Dendritic cell treated with granulocyte-macrophage colony-stimulating factor and Interleukin-4, amounts not matched to agents 40 ng/mL and 50 ng/mL, for 4 days (primary cell): Measurements from ENCODE around the gene CDH2.

ENCODE experiments used
- H3K27ac Mint-ChIP-seq: one replicate; pipeline ENCODE4 v1.8.0; 2022; ENCODE audit warnings: mild to moderate bottlenecking, mixed read lengths
- H3K27me3 Mint-ChIP-seq: one replicate; pipeline ENCODE4 v1.8.0; 2022; ENCODE audit warnings: mild to moderate bottlenecking, mixed read lengths
- H3K36me3 Mint-ChIP-seq: one replicate; pipeline ENCODE4 v1.8.0; 2022; ENCODE audit warnings: low read depth, mixed read lengths
- H3K4me1 Mint-ChIP-seq: one replicate; pipeline ENCODE4 v1.8.0; 2022; ENCODE audit warnings: low read depth, mixed read lengths
- H3K4me3 Mint-ChIP-seq: one replicate; pipeline ENCODE4 v1.8.0; 2022; ENCODE audit warnings: mild to moderate bottlenecking, moderate library complexity, mixed read lengths
- H3K9me3 Mint-ChIP-seq: one replicate; pipeline ENCODE4 v1.8.0; 2022; ENCODE audit warnings: mixed read lengths
- intact Hi-C: fragments of 100-400 bp; cut with micrococcal nuclease; formaldehyde crosslinking; loops from one replicate; pipeline ENCODE4 v1.15.0; 2022

CDH2 gene

DNA sequence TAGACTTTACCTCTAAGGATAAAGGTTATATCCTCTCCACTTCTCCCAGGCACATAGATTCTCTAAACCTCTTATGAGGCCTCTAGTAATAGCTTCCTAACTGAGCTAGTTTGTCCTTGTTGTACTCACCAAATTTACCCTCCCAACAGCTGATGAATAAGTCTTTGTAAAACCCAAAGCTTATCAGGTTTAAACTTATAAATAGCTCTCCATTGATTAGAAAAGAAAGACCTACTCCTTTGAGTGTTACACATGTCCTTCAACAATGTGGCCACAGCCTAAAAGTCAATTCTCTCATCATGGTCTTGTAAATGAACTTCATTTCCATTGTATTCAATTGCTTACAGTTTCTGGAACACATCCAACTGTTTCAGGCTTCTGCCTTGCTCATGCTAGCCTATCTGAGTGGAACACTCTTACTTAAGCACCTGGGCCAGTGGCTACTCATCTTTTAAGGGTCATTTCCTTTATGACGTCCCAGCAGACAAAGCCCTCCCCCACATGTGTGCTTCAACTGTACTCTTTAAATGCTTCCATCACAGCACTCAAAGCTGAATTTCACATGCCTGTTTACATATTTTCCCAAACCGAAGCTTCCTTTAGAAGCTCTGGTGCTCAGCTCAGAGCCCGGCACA lies 131.6 kb downstream of the CDH2 start:
- Mint-ChIP-seq H3K4me1 (no peaks in the 10 kb centered on the region), H3K27ac (no peak overlapping the region), H3K4me3 (no peak overlapping the region), H3K27me3 (no peaks in the 10 kb centered on the region), H3K9me3 (no peaks in the 10 kb centered on the region), H3K36me3 (no peaks in the 10 kb centered on the region)
- intact Hi-C loops: no loop called here

- Mint-ChIP-seq H3K36me3 (no peaks in the 10 kb centered on the region), H3K4me3 (no peak overlapping the region), H3K27me3 (no peaks in the 10 kb centered on the region), H3K4me1 (peaks cover 2% of the 10 kb centered on the region), H3K9me3 (no peaks in the 10 kb centered on the region), H3K27ac (no peak overlapping the region)
- intact Hi-C loops: no loop called here
Measured at GRCh38 chr18:28044036-28044435, 132.9 kb downstream of the CDH2 start.

DNA sequence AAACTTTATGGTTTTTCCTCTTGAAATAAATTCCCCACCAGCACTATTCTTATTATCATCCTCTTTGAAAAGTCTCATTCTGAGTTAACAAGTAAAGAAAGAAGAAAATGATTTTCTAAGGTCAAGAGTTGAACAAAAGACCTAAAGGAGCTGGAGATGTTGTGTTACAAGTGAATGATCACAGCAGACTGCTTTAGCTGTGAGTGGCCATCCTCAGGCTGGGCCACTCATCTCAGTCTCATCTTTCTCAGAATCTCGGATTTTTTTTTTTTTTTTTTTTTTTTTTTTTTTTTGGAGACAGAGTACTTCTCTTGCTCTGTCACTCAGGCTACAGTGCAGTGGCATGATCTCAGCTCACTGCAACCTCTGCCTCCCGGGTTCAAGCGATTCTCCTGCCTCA lies 133.3 kb downstream of the CDH2 start:
- Mint-ChIP-seq H3K36me3 (no peaks in the 10 kb centered on the region), H3K4me3 (no peak overlapping the region), H3K4me1 (peaks cover 5% of the 10 kb centered on the region), H3K27ac (no peak overlapping the region), H3K9me3 (no peaks in the 10 kb centered on the region), H3K27me3 (no peaks in the 10 kb centered on the region)
- intact Hi-C loops: no loop called here

DNA sequence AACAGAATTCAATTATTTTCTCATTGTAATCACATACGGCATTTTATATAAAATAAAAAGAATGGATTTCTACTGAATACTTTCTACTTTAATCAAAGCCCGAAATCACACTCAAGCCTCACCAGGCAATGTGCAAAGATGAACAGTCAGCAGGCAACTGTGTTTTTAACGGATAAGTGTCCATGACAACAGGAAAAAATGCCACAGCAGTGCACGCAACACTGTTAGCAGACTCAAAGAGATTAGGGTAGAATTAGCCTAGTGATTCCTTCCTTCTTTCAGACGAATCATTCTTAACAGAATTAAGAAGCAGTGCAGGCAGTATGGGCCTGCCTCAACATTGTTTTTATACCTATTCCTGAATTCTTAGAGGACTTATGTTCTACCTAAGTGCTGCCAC lies 135.6 kb downstream of the CDH2 start:
- no peaks in the 10 kb centered on the region for H3K27me3 Mint-ChIP-seq
- no peak overlapping the region for H3K27ac Mint-ChIP-seq
- H3K36me3 Mint-ChIP-seq: no peaks in the 10 kb centered on the region
- intact Hi-C loops: no loop called here
- H3K4me1 Mint-ChIP-seq: peaks cover 5% of the 10 kb centered on the region
- no peaks in the 10 kb centered on the region for H3K9me3 Mint-ChIP-seq
- no peak overlapping the region for H3K4me3 Mint-ChIP-seq

- H3K9me3 Mint-ChIP-seq: no peaks in the 10 kb centered on the region
- no peak overlapping the region for H3K27ac Mint-ChIP-seq
- no peaks in the 10 kb centered on the region for H3K36me3 Mint-ChIP-seq
- peaks cover 5% of the 10 kb centered on the region for H3K4me1 Mint-ChIP-seq
- intact Hi-C loops: no loop called here
- H3K4me3 Mint-ChIP-seq: no peak overlapping the region
- no peaks in the 10 kb centered on the region for H3K27me3 Mint-ChIP-seq
Measured at GRCh38 chr18:28040716-28041115, 136.2 kb downstream of the CDH2 start.

GRCh38 chr18:28040211-28040610 lies 136.7 kb downstream of the CDH2 start:
- H3K9me3 Mint-ChIP-seq: no peaks in the 10 kb centered on the region
- no peak overlapping the region for H3K4me3 Mint-ChIP-seq
- intact Hi-C loops: no loop called here
- H3K4me1 Mint-ChIP-seq: peaks cover 5% of the 10 kb centered on the region
- no peaks in the 10 kb centered on the region for H3K27me3 Mint-ChIP-seq
- no peak overlapping the region for H3K27ac Mint-ChIP-seq
- no peaks in the 10 kb centered on the region for H3K36me3 Mint-ChIP-seq

GRCh38 chr18:28039691-28040090 lies 137.2 kb downstream of the CDH2 start:
- H3K27me3 Mint-ChIP-seq: no peaks in the 10 kb centered on the region
- no peak overlapping the region for H3K27ac Mint-ChIP-seq
- intact Hi-C loops: no loop called here
- no peaks in the 10 kb centered on the region for H3K9me3 Mint-ChIP-seq
- H3K4me1 Mint-ChIP-seq: peaks cover 5% of the 10 kb centered on the region
- no peaks in the 10 kb centered on the region for H3K36me3 Mint-ChIP-seq
- H3K4me3 Mint-ChIP-seq: no peak overlapping the region

- Mint-ChIP-seq H3K4me1 (peaks cover 5% of the 10 kb centered on the region), H3K27ac (no peak overlapping the region), H3K4me3 (no peak overlapping the region), H3K9me3 (no peaks in the 10 kb centered on the region), H3K36me3 (no peaks in the 10 kb centered on the region), H3K27me3 (no peaks in the 10 kb centered on the region)
- intact Hi-C loops: no loop called here
Measured at GRCh38 chr18:28039078-28039477, 137.9 kb downstream of the CDH2 start.

DNA sequence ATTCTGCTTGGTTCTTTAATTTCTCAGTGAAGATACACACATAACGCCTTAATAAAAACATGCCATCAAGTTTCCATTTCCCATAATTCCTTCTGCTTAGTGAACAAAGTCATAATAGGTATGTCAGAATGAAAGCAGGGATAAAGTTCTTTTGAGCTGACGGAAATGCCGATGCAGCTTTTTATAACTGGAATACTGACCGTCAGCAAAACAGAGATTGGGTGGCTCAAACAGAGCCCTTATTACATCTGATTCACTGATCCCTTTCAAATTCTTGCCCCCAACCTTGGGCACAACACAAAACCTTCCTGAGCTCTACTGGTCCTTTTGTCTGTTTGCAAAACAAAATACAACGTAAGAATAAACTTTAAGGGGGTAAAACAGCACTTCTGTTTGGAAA lies 140.4 kb downstream of the CDH2 start:
- intact Hi-C loops: no loop called here
- Mint-ChIP-seq H3K9me3 (no peaks in the 10 kb centered on the region), H3K4me3 (no peak overlapping the region), H3K36me3 (no peaks in the 10 kb centered on the region), H3K4me1 (peaks cover 5% of the 10 kb centered on the region), H3K27ac (no peak overlapping the region), H3K27me3 (no peaks in the 10 kb centered on the region)

DNA sequence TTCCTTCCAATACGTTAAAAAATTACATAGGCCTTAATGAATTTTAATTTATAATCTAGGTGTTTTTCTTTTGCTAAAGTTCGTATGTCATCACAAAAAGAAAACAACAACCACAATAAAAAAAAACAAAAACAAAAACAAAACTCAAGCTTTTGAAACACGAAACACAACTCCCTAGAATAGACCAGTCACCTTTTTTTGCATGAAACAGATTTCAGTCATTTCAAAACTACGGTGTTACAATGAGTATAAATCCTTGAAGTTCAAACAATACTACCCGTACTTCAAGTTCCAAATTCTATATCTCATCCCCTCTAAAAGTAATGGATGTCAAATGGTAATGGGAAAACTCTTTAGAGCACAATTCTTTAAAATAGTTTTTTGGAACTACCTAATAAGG lies 142.4 kb downstream of the CDH2 start:
- H3K9me3 Mint-ChIP-seq: no peaks in the 10 kb centered on the region
- no peaks in the 10 kb centered on the region for H3K36me3 Mint-ChIP-seq
- H3K4me1 Mint-ChIP-seq: peaks cover 5% of the 10 kb centered on the region
- intact Hi-C loops: no loop called here
- H3K27me3 Mint-ChIP-seq: no peaks in the 10 kb centered on the region
- no peak overlapping the region for H3K27ac Mint-ChIP-seq
- H3K4me3 Mint-ChIP-seq: no peak overlapping the region

- no peaks in the 10 kb centered on the region for H3K36me3 Mint-ChIP-seq
- no peaks in the 10 kb centered on the region for H3K27me3 Mint-ChIP-seq
- intact Hi-C loops: no loop called here
- no peak overlapping the region for H3K4me3 Mint-ChIP-seq
- no peak overlapping the region for H3K27ac Mint-ChIP-seq
- no peaks in the 10 kb centered on the region for H3K9me3 Mint-ChIP-seq
- no peaks in the 10 kb centered on the region for H3K4me1 Mint-ChIP-seq
Measured at GRCh38 chr18:28032177-28032576, 144.8 kb downstream of the CDH2 start.

DNA sequence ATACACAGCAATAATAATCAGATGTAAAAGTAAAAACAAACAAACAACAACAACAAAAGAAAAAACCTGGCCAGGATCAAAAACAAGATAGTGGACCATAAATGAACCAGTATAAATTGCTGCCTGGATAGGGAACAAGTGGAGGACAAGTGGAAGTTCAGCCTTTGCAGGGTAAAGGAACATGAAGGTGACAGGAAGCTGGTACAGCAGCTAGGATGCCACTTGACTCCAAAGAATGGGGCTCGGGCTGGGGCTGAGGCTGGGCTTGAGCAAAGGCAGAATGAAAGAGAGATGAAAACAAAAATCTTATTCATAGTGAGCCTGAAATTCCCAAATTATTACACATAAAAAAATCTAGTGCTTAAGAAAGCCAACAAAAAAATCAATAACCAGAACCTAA lies 146.5 kb downstream of the CDH2 start:
- Mint-ChIP-seq H3K4me1 (no peaks in the 10 kb centered on the region), H3K36me3 (no peaks in the 10 kb centered on the region), H3K4me3 (no peak overlapping the region), H3K27ac (no peak overlapping the region), H3K27me3 (no peaks in the 10 kb centered on the region), H3K9me3 (no peaks in the 10 kb centered on the region)
- intact Hi-C loops: no loop called here

- Mint-ChIP-seq H3K27me3 (no peaks in the 10 kb centered on the region), H3K4me3 (no peak overlapping the region), H3K36me3 (no peaks in the 10 kb centered on the region), H3K9me3 (no peaks in the 10 kb centered on the region), H3K4me1 (no peaks in the 10 kb centered on the region), H3K27ac (no peak overlapping the region)
- intact Hi-C loops: no loop called here
Measured at GRCh38 chr18:28027755-28028154, 149.2 kb downstream of the CDH2 start.

DNA sequence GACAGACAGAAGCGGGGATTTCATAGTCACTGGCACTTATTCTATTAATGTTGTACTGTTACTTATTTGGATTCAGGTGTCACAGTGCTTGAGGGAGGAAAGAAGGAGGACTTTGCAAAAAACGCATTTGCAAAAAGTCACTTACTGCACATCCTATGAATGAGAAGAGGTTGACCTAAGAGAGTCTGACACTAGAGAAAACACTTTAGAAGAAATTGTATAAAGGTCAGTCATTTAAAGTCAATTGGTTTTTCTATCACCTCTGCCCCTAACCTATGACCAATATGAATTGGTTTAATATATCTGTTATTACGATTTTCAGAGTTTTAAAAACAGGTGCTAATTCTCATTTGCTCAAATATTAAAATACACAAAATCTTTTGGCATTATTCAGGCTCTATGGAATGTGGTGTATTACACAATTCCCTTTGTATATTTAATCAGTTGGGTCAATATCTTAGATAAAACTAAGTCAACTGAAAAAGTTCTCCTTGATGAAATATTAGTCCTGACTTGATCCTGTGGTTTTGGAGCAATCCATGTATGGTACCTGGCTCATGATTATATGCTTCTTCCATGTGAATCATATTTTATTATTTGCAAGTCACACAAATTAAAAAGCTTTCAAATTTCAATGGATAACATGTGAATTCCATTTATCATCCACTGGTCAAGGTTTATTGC lies 157.4 kb downstream of the CDH2 start:
- intact Hi-C loops: loop anchor here (10.0 kb wide), 1 partner anchor 55 kb away; no protein-coding TSS in a partner anchor
- no peaks in the 10 kb centered on the region for H3K9me3 Mint-ChIP-seq
- H3K4me1 Mint-ChIP-seq: no peaks in the 10 kb centered on the region
- no peak overlapping the region for H3K4me3 Mint-ChIP-seq
- H3K27ac Mint-ChIP-seq: no peak overlapping the region
- no peaks in the 10 kb centered on the region for H3K36me3 Mint-ChIP-seq
- H3K27me3 Mint-ChIP-seq: no peaks in the 10 kb centered on the region

GRCh38 chr18:28018351-28018750 lies 158.6 kb downstream of the CDH2 start:
- H3K9me3 Mint-ChIP-seq: no peaks in the 10 kb centered on the region
- no peak overlapping the region for H3K4me3 Mint-ChIP-seq
- no peaks in the 10 kb centered on the region for H3K27me3 Mint-ChIP-seq
- no peak overlapping the region for H3K27ac Mint-ChIP-seq
- intact Hi-C loops: loop anchor here (10.0 kb wide), 1 partner anchor 56 kb away; no protein-coding TSS in a partner anchor
- no peaks in the 10 kb centered on the region for H3K36me3 Mint-ChIP-seq
- no peaks in the 10 kb centered on the region for H3K4me1 Mint-ChIP-seq
